ENCODE results near the gene FAM131A.

Gene FAM131A

GRCh38 chr3:184355261-184356040 is 18.1 kb downstream of the FAM131A start:
- no peak overlapping the region for H3K27ac Mint-ChIP-seq

GRCh38 chr3:184357248-184358123 is 20.1 kb downstream of the FAM131A start:
- DNase-seq, result no peak
- Mint-ChIP-seq H3K4me3 (no peak overlapping the region), H3K4me1 (peaks cover 36% of the 10 kb centered on the region), H3K9me3 (no peaks in the 10 kb centered on the region), H3K27me3 (no peaks in the 10 kb centered on the region), H3K27ac (no peak overlapping the region)
- no peak for ATAC-seq

More at GRCh38 chr3:184355261-184356040, 18.1 kb downstream of the FAM131A start:
- H3K27me3 Mint-ChIP-seq, result no peaks in the 10 kb centered on the region
- DNase-seq (no peak), ATAC-seq (no peak)
- no peaks in the 10 kb centered on the region for H3K9me3 Mint-ChIP-seq
- H3K4me1 Mint-ChIP-seq, result peaks cover 28% of the 10 kb centered on the region
- H3K4me3 Mint-ChIP-seq, result no peak overlapping the region

- H3K27me3 Mint-ChIP-seq, result no peaks in the 10 kb centered on the region
- no peak overlapping the region for H3K27ac Mint-ChIP-seq
- H3K4me3 Mint-ChIP-seq, result no peak overlapping the region
- no peak for ATAC-seq
- no peaks in the 10 kb centered on the region for H3K9me3 Mint-ChIP-seq
- H3K4me1 Mint-ChIP-seq, result peaks cover 36% of the 10 kb centered on the region
- DNase-seq, result no peak
Observed at GRCh38 chr3:184358124-184358767, 20.8 kb downstream of the FAM131A start.

GRCh38 chr3:184358921-184359350 is 21.5 kb downstream of the FAM131A start:
- no peak for ATAC-seq
- Mint-ChIP-seq H3K27me3 (no peaks in the 10 kb centered on the region), H3K4me1 (peaks cover 33% of the 10 kb centered on the region), H3K9me3 (no peaks in the 10 kb centered on the region), H3K27ac (no peak overlapping the region), H3K4me3 (no peak overlapping the region)
- no peak for DNase-seq

GRCh38 chr3:184359610-184360009 is 22.2 kb downstream of the FAM131A start:
- no peak for ATAC-seq
- H3K4me3 Mint-ChIP-seq, result peak overlapping the region in 1 of 2 donors; percentile 95
- no peaks in the 10 kb centered on the region for H3K27me3 Mint-ChIP-seq
- peaks cover 34% of the 10 kb centered on the region for H3K4me1 Mint-ChIP-seq
- DNase-seq, result no peak
- no peak overlapping the region for H3K27ac Mint-ChIP-seq
- no peaks in the 10 kb centered on the region for H3K9me3 Mint-ChIP-seq

GRCh38 chr3:184360070-184360928 is 22.9 kb downstream of the FAM131A start:
- DNase-seq (no peak), ATAC-seq (no peak)
- Mint-ChIP-seq H3K4me3 (peak overlapping the region; percentile 80 to 95), H3K9me3 (no peaks in the 10 kb centered on the region), H3K27ac (peak overlapping the region in 1 of 2 donors; percentile 4), H3K4me1 (peaks cover 40% of the 10 kb centered on the region), H3K27me3 (no peaks in the 10 kb centered on the region)

- Mint-ChIP-seq H3K27me3 (no peaks in the 10 kb centered on the region), H3K4me1 (peaks cover 41% of the 10 kb centered on the region), H3K9me3 (no peaks in the 10 kb centered on the region), H3K4me3 (peak overlapping the region; percentile 80 to 95), H3K27ac (no peak overlapping the region)
- ATAC-seq (no peak), DNase-seq (no peak)
Observed at GRCh38 chr3:184360929-184361531, 23.6 kb downstream of the FAM131A start.

- Mint-ChIP-seq H3K4me1 (peaks cover 46% of the 10 kb centered on the region), H3K9me3 (no peaks in the 10 kb centered on the region), H3K27me3 (no peaks in the 10 kb centered on the region), H3K27ac (peak within 1 kb of the TSS; percentile 89 to 90), H3K4me3 (peak within 1 kb of the TSS; percentile 95 to 98)
- peak; percentile 65 to 69 for DNase-seq
- peak; percentile 31 for ATAC-seq
Observed at GRCh38 chr3:184361532-184361931, 24.1 kb downstream of the FAM131A start, which contains the start of the genes CLCN2 and POLR2H. TSS of gene CLCN2 (minus strand) at chr3:184361605. CDS start at chr3:184361479, 126 bp downstream. TSS of gene POLR2H (plus strand) at chr3:184361710. CDS start at chr3:184363493, 1,783 bp downstream.

GRCh38 chr3:184361932-184362667 is 24.7 kb downstream of the FAM131A start:
- Mint-ChIP-seq H3K4me3 (peak overlapping the region; percentile 95 to 98), H3K9me3 (no peaks in the 10 kb centered on the region), H3K4me1 (peaks cover 51% of the 10 kb centered on the region), H3K27me3 (no peaks in the 10 kb centered on the region), H3K27ac (peak overlapping the region; percentile 89 to 90)
- peak; percentile 63 to 67 for DNase-seq
- peak; percentile 39 for ATAC-seq

- no peaks in the 10 kb centered on the region for H3K27me3 Mint-ChIP-seq
- H3K4me3 Mint-ChIP-seq, result peak overlapping the region; percentile 95 to 98
- peaks cover 57% of the 10 kb centered on the region for H3K4me1 Mint-ChIP-seq
- ATAC-seq, result peak; percentile 89
- peak overlapping the region; percentile 96 to 97 for H3K27ac Mint-ChIP-seq
- H3K9me3 Mint-ChIP-seq, result no peaks in the 10 kb centered on the region
- peak; percentile 96 to 98 for DNase-seq
Observed at GRCh38 chr3:184362668-184363546, 25.5 kb downstream of the FAM131A start.

- DNase-seq (no peak), ATAC-seq (no peak)
- no peak overlapping the region for H3K4me3 Mint-ChIP-seq
- H3K4me1 Mint-ChIP-seq, result peaks cover 40% of the 10 kb centered on the region
- no peaks in the 10 kb centered on the region for H3K9me3 Mint-ChIP-seq
- H3K27ac Mint-ChIP-seq, result peak overlapping the region; percentile 35 to 80
- no peaks in the 10 kb centered on the region for H3K27me3 Mint-ChIP-seq
Observed at GRCh38 chr3:184366619-184367289, 29.4 kb downstream of the FAM131A start.

GRCh38 chr3:184368116-184368515 is 30.7 kb downstream of the FAM131A start:
- H3K27ac Mint-ChIP-seq, result peak overlapping the region in 1 of 2 donors; percentile 65
- DNase-seq (no peak), ATAC-seq (no peak)
- peaks cover 42% of the 10 kb centered on the region for H3K4me1 Mint-ChIP-seq
- no peaks in the 10 kb centered on the region for H3K27me3 Mint-ChIP-seq
- no peaks in the 10 kb centered on the region for H3K9me3 Mint-ChIP-seq
- no peak overlapping the region for H3K4me3 Mint-ChIP-seq
